Activated CD4-positive, alpha-beta T cell treated with anti-CD3 and anti-CD28 coated beads, Interleukin-2, amount 50 U/mL, for 24 hours (primary cell): ENCODE data around the gene AKR7A3.
"Not testable (repeated sequence)": the region's sequence is repeated elsewhere in the genome, so short reads cannot be mapped to it uniquely, and the experiment has no call there.

ENCODE experiments used
- DNase-seq, 2 donors: peaks; one replicate each; pipeline ENCODE4 v3.0.0-alpha.2; 2020; ENCODE audit warnings: low read depth in 1 of 2, low spot score in 1 of 2

AKR7A3 gene

GRCh38 chr1:19294638-19295037 is 6.1 kb upstream of the AKR7A3 start:
- DNase-seq: no peak

DNA sequence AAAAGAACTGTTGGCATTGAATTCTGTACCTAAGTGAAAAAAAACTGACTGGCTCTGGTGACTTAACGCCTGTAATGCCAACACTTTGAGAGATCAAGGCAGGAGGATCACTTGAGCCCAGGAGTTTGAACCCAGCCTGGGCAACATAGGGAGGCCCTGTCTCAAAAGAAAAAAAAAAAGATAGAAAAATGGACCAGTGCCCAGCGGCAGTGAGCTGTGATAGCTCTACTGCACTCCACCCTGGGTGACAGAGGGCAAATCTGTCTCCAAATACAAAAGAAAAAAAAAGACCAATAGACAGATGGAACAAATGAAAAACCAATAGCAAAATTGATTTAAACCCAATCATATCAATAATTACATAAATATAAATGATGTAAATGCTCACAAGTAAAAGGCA is 674 bp upstream of the AKR7A3 start:
- no peak for DNase-seq

GRCh38 chr1:19287436-19288185 is 959 bp downstream of the AKR7A3 start:
- no peak for DNase-seq

GRCh38 chr1:19285807-19286206 is 2.8 kb downstream of the AKR7A3 start:
- DNase-seq: not testable (repeated sequence)

- DNase-seq: not testable (repeated sequence)
Observed at GRCh38 chr1:19285366-19285765, 3.2 kb downstream of the AKR7A3 start.

- DNase-seq: no peak
Observed at GRCh38 chr1:19284881-19285280, 3.7 kb downstream of the AKR7A3 start.

DNA sequence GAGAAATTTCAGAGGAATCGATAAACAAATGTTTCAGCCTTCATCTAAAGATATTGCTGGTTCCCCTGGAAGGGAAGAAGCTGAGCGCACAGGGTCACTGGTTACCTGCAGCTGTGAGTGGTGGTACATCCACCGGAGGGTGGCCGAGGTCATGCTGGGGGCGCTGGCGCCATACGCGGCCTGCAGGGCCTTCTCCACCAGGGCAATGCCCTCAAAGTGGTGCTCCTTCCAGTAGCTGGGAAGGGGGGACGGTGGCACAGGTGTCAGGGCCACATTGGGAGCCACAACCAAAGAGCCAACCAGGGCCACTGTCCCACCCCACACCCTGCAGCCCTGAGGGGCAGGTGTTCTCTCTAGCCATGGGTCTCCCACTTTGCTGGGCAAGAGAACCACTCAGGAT is 4.7 kb downstream of the AKR7A3 start:
- DNase-seq: no peak

DNA sequence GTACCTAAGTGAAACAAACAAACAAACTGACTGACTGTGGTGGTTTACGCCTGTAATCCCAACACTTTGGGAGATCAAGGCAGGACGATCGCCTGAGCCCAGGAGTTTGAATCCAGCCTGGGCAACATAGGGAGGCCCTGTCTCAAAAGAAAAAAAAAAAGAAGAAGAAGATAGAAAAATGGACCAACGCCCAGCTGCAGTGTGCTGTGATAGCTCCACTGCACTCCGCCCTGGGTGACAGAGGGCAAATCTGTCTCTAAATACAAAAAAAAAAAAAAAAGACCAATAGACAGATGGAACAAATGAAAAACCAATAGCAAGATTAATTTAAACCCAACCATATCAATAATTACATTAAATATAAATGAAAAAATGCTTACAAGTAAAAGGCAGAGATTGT is 13.9 kb downstream of the AKR7A3 start:
- no peak for DNase-seq

DNA sequence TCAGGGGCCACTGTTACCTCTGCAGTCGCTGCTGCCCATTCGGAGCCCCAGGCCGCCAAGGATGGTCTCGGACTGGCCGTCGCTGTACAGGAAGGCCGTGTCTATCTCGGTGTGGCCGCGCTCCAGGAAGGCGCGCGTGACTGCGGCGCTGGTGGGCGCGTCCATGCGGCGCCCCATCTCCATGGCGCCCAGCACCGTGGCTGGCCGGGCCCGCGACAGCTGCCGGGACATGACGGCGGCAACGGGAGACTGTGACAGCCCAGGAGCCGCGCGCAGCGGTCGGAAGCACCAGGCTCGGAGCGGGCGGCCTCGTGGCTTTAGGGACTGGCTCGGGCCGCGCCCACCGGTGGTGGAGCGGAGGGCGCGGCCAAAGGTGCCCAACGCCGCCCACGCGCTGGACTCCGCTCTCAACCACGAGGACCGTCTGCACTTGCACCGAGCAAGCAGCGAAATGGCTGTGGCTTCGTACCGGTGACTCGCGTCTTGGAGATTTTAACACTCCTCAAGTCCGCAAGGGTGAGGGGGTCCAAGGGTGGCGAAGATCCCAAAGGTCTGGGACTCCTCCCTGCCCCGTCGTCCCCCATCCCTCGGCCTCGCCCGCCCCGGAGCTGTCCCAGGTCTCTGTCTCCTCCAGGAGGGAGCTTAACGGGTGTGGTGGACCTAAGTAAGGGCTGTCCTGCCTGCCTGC is 14.6 kb downstream of the AKR7A3 start:
- DNase-seq: not testable (repeated sequence)

GRCh38 chr1:19273106-19273843 is 15.3 kb downstream of the AKR7A3 start:
- no peak for DNase-seq

- DNase-seq: no peak
Observed at GRCh38 chr1:19272064-19272463, 16.5 kb downstream of the AKR7A3 start.

DNA sequence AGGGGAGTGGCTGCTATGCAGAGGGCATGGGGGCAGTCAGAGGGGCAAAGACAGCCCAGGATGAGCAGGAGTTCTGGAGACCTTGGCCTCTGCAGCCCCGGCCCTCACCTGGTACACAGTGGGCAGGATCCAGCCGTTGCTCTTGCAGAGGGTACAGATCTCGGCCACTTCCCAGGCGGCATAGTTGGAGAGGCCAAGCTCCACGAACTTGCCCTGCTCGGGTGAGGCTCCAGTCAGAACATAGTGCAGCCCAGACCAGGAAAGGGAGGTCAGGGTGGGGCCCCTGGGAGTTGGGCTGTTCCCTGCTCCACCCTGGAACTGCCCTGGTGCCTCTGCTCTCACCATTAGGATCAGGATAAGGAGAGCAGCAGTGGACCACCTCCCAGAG is 18.2 kb downstream of the AKR7A3 start:
- not testable (repeated sequence) for DNase-seq

- not testable (repeated sequence) for DNase-seq
Observed at GRCh38 chr1:19269427-19270342, 18.9 kb downstream of the AKR7A3 start.

- no peak for DNase-seq
Observed at GRCh38 chr1:19268445-19268844, 20.1 kb downstream of the AKR7A3 start.

GRCh38 chr1:19262744-19263143 is 25.8 kb downstream of the AKR7A3 start:
- no peak for DNase-seq

DNA sequence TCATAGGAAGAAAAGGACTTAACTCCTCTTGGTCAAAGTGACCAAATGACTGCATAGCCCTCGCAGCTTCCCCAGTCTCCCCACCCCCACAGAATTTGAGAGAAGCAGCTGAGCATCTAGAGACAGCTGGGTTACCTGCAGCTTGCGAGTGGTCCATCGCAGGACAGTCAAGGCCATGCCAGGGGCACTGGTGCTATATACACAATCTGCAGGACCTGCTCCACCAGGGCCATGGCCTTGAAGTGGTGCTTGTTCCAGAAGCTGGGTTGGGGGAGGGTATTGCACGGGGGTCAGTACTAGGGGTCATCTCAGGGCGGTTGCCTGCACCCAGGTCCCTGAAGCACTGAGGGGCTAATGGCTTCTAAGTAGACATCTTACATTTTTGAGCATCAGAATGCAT is 26.5 kb downstream of the AKR7A3 start:
- no peak for DNase-seq

DNA sequence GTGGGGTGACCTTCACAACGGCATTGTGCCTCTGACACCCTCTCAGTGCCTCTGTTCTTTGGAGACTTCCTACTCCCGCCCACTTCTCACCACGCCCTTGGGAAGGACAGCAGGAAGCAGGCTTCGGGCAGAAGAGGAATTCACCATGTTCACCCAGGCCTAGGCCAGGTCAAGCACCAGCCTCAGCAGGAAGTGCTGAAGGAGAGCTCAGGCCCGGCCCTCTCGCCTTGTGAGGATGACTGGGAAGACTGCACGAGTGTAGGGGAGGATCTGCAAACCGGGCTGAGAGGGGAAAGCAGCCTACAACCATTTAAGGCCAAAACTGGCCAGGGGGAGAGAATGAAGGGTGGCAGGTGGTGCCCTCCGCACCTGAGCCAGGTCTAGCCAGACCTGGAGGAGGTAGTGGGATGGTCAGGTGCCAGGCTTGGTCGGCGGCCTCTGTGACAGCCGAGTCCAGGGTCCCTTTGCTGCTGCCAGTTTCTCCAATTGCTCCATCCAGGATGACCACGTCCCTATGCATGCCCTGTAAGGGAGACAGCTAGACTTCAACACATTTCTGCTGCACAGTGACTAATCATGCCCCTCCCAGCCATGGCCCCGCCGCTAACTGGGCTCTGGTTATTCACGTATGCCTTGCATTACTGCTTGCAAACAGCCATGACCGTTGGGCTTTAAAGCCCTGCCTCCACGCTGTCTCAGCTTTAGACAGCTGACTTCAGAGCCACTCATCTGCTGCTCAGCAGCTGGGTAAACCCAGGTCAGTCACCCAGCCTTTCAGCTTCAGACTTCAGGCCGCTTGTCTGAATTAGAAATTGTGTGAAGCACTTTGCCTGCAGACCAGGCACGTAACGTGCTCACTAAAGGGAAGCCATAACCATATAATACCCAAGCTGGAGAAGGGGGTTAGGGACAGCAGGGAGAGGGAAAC is 28.1 kb downstream of the AKR7A3 start:
- DNase-seq: no peak

GRCh38 chr1:19258353-19258752 is 30.2 kb downstream of the AKR7A3 start:
- no peak for DNase-seq

- no peak for DNase-seq
Observed at GRCh38 chr1:19257178-19257914, 31.2 kb downstream of the AKR7A3 start.
